OCI-LY3 (cell line): ENCODE measurements around the gene PELI1.

ENCODE experiments used
- CTCF ChIP-seq: fragments of 200-600, 300-600 bp; sonication (generic); IDR thresholded peaks from 2 replicates; pipeline ENCODE4 v1.5.1; 2014; ENCODE audit warnings: antibody characterized with exemption, low read length, low read depth
- EZH2phosphoT487 ChIP-seq: fragments of 200-600 bp; shearing (Covaris generic); IDR thresholded peaks from 2 replicates; pipeline ENCODE4 v1.6.1; 2018; ENCODE audit warnings: antibody characterized with exemption, mixed run types, low read depth

DNA sequence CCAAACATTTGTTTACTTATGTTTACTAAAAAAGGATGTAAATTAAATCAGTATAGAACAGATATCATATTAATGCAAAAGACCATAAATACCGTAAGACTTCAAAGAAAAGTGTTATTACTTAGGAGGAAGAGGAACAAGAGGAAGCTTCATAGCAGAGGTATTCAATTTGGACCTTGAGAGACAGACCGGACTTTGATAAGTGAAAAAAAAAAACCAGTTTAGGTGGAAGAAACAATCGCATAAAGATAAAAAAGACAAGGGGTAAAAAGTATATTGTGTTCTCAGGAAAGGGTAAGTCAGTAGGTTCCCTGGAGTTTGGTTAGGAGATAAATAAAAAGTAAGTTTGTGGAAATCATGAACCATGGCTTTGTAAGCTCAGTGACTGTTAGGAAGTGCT, 17.6 kb downstream of the PELI1 start:
- TF ChIP-seq CTCF (no peak), EZH2phosphoT487 (no peak)
